WI38 (cell line): ENCODE measurements around the gene EIF5B.

Experiments
- H3K4me3 ChIP-seq: 2 replicates; pipeline ENCODE4 v1.5.1; 2011; ENCODE audit warnings: low read depth, mild to moderate bottlenecking, control low read depth, low read length
- TF ChIP-seq, protein P1 (sequence below): IDR thresholded peaks from 2 replicates; pipeline ENCODE4 v1.5.1; 2012; ENCODE audit warnings: low read depth, mild to moderate bottlenecking, control low read depth, low read length

The EIF5B gene

DNA sequence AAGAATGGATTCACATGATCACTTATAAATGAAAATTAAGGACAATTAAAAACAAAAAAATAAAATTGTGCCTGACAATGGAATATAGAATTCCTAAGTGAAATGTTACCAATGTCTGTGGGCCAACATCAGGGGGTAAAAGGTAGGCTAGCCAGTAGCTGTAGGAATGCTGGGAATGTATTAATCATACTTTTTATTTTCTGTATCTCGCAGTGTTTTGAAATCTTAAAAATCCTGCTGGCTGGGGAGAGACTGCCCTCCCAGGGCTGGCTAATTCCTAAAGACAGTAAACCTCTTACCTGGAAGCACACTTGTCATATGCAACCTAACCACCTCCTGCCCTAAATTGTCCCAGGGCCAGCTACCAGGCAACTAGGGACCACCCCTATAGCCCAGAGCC lies 82.8 kb downstream of the EIF5B start:
- H3K4me3 ChIP-seq = no peak overlapping the region
- TF ChIP-seq, protein P1, sequence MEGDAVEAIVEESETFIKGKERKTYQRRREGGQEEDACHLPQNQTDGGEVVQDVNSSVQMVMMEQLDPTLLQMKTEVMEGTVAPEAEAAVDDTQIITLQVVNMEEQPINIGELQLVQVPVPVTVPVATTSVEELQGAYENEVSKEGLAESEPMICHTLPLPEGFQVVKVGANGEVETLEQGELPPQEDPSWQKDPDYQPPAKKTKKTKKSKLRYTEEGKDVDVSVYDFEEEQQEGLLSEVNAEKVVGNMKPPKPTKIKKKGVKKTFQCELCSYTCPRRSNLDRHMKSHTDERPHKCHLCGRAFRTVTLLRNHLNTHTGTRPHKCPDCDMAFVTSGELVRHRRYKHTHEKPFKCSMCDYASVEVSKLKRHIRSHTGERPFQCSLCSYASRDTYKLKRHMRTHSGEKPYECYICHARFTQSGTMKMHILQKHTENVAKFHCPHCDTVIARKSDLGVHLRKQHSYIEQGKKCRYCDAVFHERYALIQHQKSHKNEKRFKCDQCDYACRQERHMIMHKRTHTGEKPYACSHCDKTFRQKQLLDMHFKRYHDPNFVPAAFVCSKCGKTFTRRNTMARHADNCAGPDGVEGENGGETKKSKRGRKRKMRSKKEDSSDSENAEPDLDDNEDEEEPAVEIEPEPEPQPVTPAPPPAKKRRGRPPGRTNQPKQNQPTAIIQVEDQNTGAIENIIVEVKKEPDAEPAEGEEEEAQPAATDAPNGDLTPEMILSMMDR = no peak

GRCh38 chr2:99420751-99421299 lies 83.6 kb downstream of the EIF5B start:
- TF ChIP-seq, protein P1 = no peak
- H3K4me3 ChIP-seq = no peak overlapping the region

DNA sequence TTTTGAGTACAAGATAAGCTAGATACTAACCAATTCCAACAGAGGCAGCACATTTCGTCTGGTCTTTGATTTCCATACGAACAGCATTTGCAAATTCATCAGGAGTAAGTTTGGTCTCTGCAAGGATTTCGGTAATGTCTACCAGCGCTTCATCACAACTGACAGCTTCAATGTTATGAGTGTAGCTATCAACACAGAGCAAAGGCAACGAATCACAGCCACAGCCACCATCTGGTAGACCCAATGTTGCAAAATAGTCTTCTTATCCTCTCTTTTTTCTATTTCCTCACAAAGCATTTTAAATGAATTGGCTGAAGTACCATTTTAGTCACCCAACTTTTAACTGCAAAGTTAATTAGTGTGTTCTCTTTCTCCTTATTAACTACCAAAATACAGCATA lies 84.3 kb downstream of the EIF5B start:
- H3K4me3 ChIP-seq = no peak overlapping the region
- TF ChIP-seq, protein P1 = no peak

DNA sequence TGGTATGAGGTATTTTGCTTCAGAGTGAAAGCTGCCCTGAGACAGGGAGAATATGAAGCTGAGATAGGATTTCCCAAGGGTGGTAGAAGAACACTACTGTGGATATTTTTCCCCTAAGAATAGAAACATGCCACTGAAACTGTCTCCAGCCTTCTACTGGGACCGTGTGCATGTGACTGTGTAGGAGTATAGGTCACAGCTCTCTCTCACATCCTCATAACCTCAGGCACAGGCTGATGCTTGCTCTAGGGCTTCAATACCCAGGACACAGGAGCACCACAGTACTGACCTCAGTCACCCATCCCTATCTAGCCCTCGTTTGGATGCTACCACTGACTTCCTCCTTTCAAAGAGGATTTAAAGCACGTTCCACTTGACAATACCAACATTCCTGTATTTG lies 85.4 kb downstream of the EIF5B start:
- TF ChIP-seq, protein P1 = no peak
- no peak overlapping the region for H3K4me3 ChIP-seq

DNA sequence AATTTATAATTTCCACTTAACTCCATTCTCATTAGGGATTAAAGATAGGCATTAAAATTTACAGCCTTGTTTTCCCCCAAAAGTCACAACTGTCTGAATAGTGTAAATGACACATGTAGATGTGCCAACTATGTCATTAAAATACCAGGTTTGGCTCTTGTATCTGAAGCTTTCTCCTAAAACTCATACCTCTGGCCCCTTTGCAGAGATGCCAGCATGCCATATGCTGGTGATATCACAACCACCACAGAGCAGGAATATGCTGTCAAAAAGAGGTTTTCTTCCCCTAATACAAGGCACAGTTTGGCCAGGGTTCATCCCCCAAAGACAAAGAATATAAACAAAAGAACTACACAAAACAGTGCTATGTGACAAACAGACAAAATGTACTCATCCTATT lies 87.2 kb downstream of the EIF5B start:
- TF ChIP-seq, protein P1 = no peak
- no peak overlapping the region for H3K4me3 ChIP-seq

- TF ChIP-seq, protein P1 = no peak
- H3K4me3 ChIP-seq = no peak overlapping the region
These were observed 87.8 kb downstream of the EIF5B start for GRCh38 chr2:99425022-99425421.

- no peak overlapping the region for H3K4me3 ChIP-seq
- TF ChIP-seq, protein P1 = no peak
These were observed 93.6 kb downstream of the EIF5B start for GRCh38 chr2:99430614-99431291.
